Tibial artery (tissue), 4 donors: ENCODE measurements around the gene LSS.

ENCODE experiments used
- DNase-seq, 2 donors: peaks; one replicate each; pipeline ENCODE4 v3.0.0-alpha.2; 2019
- H3K27ac ChIP-seq, 2 donors: fragments of 200-600 bp; sonication (generic) in 1 of 2; 1 replicate in 1 of 2; 2 replicates in 1 of 2; pipeline ENCODE4 v1.5.1; 2018 to 2019; ENCODE audit warnings: mild to moderate bottlenecking in 1 of 2
- H3K27me3 ChIP-seq, 2 donors: fragments of 200-600 bp; sonication (generic) in 1 of 2; one replicate each; pipeline versions ENCODE4 v1.5.1 to v1.6.0; 2016 to 2019
- H3K36me3 ChIP-seq, 3 donors: fragments of 200-600 bp; sonication (generic) in 2 of 3; one replicate each; pipeline ENCODE4 v1.5.1; 2016 to 2019; ENCODE audit warnings: mild to moderate bottlenecking in 2 of 3
- H3K4me1 ChIP-seq, 4 donors: fragments of 200-600 bp; sonication (generic) in 2 of 4; 1 replicate in 3 of 4; 2 replicates in 1 of 4; pipeline ENCODE4 v1.5.1; 2016 to 2019
- H3K4me3 ChIP-seq, 2 donors: fragments of 200-600 bp; sonication (generic) in 1 of 2; 1 replicate in 1 of 2; 2 replicates in 1 of 2; pipeline ENCODE4 v1.5.1; 2018 to 2019; ENCODE audit warnings: mild to moderate bottlenecking in 2 of 2
- H3K9me3 ChIP-seq, 3 donors: fragments of 200-600 bp; sonication (generic) in 1 of 3; one replicate each; pipeline ENCODE4 v1.5.1; 2016 to 2019
- intact Hi-C: fragments of 100-400 bp; cut with DNase I; formaldehyde crosslinking; loops from one replicate; pipeline ENCODE4 v1.15.0; 2023; ENCODE audit warnings: low total_unique reads
- TF ChIP-seq, protein P1 (sequence below), 2 experiments: fragments of 200-600 bp in 1 of 2; fragments of 450-650 bp in 1 of 2; IDR thresholded peaks; one replicate each; pipeline ENCODE4 v1.5.1; 2017 to 2019; ENCODE audit warnings: antibody characterized with exemption in 2 of 2, mild to moderate bottlenecking in 1 of 2, moderate library complexity in 1 of 2

The LSS gene

GRCh38 chr21:46228345-46229051 is at the start of gene LSS:
LSS (minus strand) TSS chr21:46228774; CDS start chr21:46228745, 29 bp downstream.
- Histone ChIP-seq H3K36me3 (peaks cover 0 to 15% (median 3%) of the 10 kb centered on the region in 3 donors), H3K4me3 (peak within 1 kb of the TSS; percentile 99 to 100), H3K9me3 (no peaks in the 10 kb centered on the region), H3K4me1 (peaks cover 0 to 39% (median 31%) of the 10 kb centered on the region in 4 donors), H3K27me3 (no peaks in the 10 kb centered on the region), H3K27ac (peak within 1 kb of the TSS; percentile 94 to 96)
- peak; percentile 97 to 99 for DNase-seq
- TF ChIP-seq, protein P1, sequence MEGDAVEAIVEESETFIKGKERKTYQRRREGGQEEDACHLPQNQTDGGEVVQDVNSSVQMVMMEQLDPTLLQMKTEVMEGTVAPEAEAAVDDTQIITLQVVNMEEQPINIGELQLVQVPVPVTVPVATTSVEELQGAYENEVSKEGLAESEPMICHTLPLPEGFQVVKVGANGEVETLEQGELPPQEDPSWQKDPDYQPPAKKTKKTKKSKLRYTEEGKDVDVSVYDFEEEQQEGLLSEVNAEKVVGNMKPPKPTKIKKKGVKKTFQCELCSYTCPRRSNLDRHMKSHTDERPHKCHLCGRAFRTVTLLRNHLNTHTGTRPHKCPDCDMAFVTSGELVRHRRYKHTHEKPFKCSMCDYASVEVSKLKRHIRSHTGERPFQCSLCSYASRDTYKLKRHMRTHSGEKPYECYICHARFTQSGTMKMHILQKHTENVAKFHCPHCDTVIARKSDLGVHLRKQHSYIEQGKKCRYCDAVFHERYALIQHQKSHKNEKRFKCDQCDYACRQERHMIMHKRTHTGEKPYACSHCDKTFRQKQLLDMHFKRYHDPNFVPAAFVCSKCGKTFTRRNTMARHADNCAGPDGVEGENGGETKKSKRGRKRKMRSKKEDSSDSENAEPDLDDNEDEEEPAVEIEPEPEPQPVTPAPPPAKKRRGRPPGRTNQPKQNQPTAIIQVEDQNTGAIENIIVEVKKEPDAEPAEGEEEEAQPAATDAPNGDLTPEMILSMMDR (IDR thresholded peaks at IDR 0.05): peak in 1 of 2 experiments; percentile 8
- intact Hi-C loops: loop anchor here (5.0 to 10.0 kb wide), 2 partner anchors 96 to 256 kb away; partner anchors contain the start of genes C21orf58 and PCNT

- peaks cover 99 to 100% (median 100%) of the 10 kb centered on the region in 3 donors for H3K36me3 ChIP-seq
- no peaks in the 10 kb centered on the region for H3K27me3 ChIP-seq
- DNase-seq: no peak
- TF ChIP-seq, protein P1 (IDR thresholded peaks at IDR 0.05): no peak
- H3K4me1 ChIP-seq: no peaks in the 10 kb centered on the region
- no peak overlapping the region for H3K27ac ChIP-seq
- no peaks in the 10 kb centered on the region for H3K9me3 ChIP-seq
- intact Hi-C loops: no loop called here
- H3K4me3 ChIP-seq: no peak overlapping the region
Measured at GRCh38 chr21:46274797-46275390, 46.3 kb upstream of the LSS start.

DNA sequence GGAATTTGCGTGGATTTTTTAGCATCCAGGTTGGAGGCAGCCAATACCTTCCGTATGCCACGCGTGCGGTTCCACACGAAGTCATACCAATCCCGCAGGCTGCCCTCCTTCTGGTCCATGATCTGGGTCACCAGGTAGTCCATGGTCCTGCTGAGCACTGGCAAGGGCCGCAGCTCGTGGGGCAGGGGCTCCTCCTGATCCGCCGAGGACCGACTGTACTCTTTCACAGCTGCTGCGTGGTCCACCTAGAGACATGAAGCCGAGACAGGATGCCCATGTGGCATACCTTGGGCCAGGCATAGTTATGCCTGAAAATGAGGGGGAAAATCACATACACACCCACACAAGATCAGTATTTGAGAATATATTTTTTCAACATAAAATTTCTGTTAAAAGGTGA is 44.8 kb upstream of the LSS start:
- Histone ChIP-seq H3K4me3 (no peak overlapping the region), H3K27ac (no peak overlapping the region), H3K27me3 (no peaks in the 10 kb centered on the region), H3K9me3 (no peaks in the 10 kb centered on the region), H3K36me3 (peaks cover 99 to 100% (median 100%) of the 10 kb centered on the region in 3 donors), H3K4me1 (no peaks in the 10 kb centered on the region)
- TF ChIP-seq, protein P1 (IDR thresholded peaks at IDR 0.05): no peak
- intact Hi-C loops: no loop called here
- DNase-seq: no peak

- Histone ChIP-seq H3K4me3 (no peak overlapping the region), H3K4me1 (no peaks in the 10 kb centered on the region), H3K27me3 (no peaks in the 10 kb centered on the region), H3K27ac (no peak overlapping the region), H3K9me3 (no peaks in the 10 kb centered on the region), H3K36me3 (peaks cover 96 to 100% (median 100%) of the 10 kb centered on the region in 3 donors)
- intact Hi-C loops: no loop called here
- no peak for DNase-seq
- TF ChIP-seq, protein P1 (IDR thresholded peaks at IDR 0.05): no peak
Measured at GRCh38 chr21:46269466-46269865, 40.9 kb upstream of the LSS start.

- Histone ChIP-seq H3K4me1 (no peaks in the 10 kb centered on the region), H3K36me3 (peaks cover 92 to 100% (median 97%) of the 10 kb centered on the region in 3 donors), H3K27me3 (no peaks in the 10 kb centered on the region), H3K27ac (no peak overlapping the region), H3K9me3 (no peaks in the 10 kb centered on the region), H3K4me3 (no peak overlapping the region)
- intact Hi-C loops: no loop called here
- no peak for DNase-seq
- TF ChIP-seq, protein P1 (IDR thresholded peaks at IDR 0.05): no peak
Measured at GRCh38 chr21:46268371-46268770, 39.8 kb upstream of the LSS start.
